KMS-11 (cell line): ENCODE data around the gene CCNI2.

Experiments
- H2AFZ ChIP-seq: fragments of 200-600 bp; sonication (generic); 2 replicates; pipeline ENCODE4 v1.6.1; 2016; ENCODE audit warnings: antibody characterized with exemption, mixed run types, low read depth
- H3K27ac ChIP-seq: fragments of 200-600 bp; sonication (generic); 2 replicates; pipeline ENCODE4 v1.6.1; 2016; ENCODE audit warnings: mild to moderate bottlenecking, mixed run types
- H3K27me3 ChIP-seq: fragments of 200-600 bp; sonication (generic); 2 replicates; pipeline ENCODE4 v1.6.1; 2017; ENCODE audit warnings: mild to moderate bottlenecking, low read depth, mixed run types, moderate library complexity; ENCODE audit not compliant: insufficient read depth
- H3K36me3 ChIP-seq: fragments of 200-600 bp; sonication (generic); 2 replicates; pipeline ENCODE4 v1.6.1; 2017; ENCODE audit warnings: mild to moderate bottlenecking, mixed run types; ENCODE audit not compliant: insufficient read depth
- H3K4me1 ChIP-seq: fragments of 200-600 bp; sonication (generic); 2 replicates; pipeline ENCODE4 v1.6.1; 2016; ENCODE audit warnings: mild to moderate bottlenecking, low read depth, mixed run types; ENCODE audit not compliant: poor library complexity, severe bottlenecking
- H3K4me2 ChIP-seq: fragments of 200-600 bp; sonication (generic); 2 replicates; pipeline ENCODE4 v1.7.0; 2016; ENCODE audit warnings: mild to moderate bottlenecking, mixed run types
- H3K4me3 ChIP-seq: fragments of 200-600 bp; sonication (generic); IDR thresholded peaks from 2 replicates; pipeline ENCODE4 v1.6.1; 2017; ENCODE audit warnings: low read depth, low read length, mixed read lengths; ENCODE audit not compliant: insufficient read depth
- H3K79me2 ChIP-seq: fragments of 200-600 bp; sonication (generic); 2 replicates; pipeline ENCODE4 v1.6.1; 2016; ENCODE audit warnings: low read depth, mixed run types; ENCODE audit not compliant: insufficient read depth
- H3K9ac ChIP-seq: fragments of 200-600 bp; sonication (generic); 2 replicates; pipeline ENCODE4 v1.6.1; 2016; ENCODE audit warnings: mild to moderate bottlenecking, mixed run types
- H4K20me1 ChIP-seq: fragments of 200-600 bp; sonication (generic); 2 replicates; pipeline ENCODE4 v1.6.1; 2016; ENCODE audit warnings: mild to moderate bottlenecking, mixed run types; ENCODE audit not compliant: insufficient read depth
- TF ChIP-seq, protein P1 (sequence below): fragments of 200-600 bp; sonication (generic); conservative IDR thresholded peaks from 2 replicates; pipeline ENCODE4 v1.6.1; 2017; ENCODE audit warnings: low read depth, mild to moderate bottlenecking, antibody characterized with exemption, low read length, moderate library complexity, mixed read lengths

The CCNI2 gene

GRCh38 chr5:132781029-132781428, 33.8 kb downstream of the CCNI2 start:
- Histone ChIP-seq H3K36me3 (no peaks in the 10 kb centered on the region), H3K27me3 (no peaks in the 10 kb centered on the region), H3K4me3 (no peak overlapping the region), H3K9ac (no peak overlapping the region), H3K4me1 (peaks cover 70% of the 10 kb centered on the region), H3K79me2 (no peaks in the 10 kb centered on the region), H3K4me2 (0 out of 2 replicates have a peak overlapping the region, but pooled peaks have one; percentile 43), H4K20me1 (no peaks in the 10 kb centered on the region), H2AFZ (no peak overlapping the region), H3K27ac (no peak overlapping the region)
- TF ChIP-seq, protein P1, sequence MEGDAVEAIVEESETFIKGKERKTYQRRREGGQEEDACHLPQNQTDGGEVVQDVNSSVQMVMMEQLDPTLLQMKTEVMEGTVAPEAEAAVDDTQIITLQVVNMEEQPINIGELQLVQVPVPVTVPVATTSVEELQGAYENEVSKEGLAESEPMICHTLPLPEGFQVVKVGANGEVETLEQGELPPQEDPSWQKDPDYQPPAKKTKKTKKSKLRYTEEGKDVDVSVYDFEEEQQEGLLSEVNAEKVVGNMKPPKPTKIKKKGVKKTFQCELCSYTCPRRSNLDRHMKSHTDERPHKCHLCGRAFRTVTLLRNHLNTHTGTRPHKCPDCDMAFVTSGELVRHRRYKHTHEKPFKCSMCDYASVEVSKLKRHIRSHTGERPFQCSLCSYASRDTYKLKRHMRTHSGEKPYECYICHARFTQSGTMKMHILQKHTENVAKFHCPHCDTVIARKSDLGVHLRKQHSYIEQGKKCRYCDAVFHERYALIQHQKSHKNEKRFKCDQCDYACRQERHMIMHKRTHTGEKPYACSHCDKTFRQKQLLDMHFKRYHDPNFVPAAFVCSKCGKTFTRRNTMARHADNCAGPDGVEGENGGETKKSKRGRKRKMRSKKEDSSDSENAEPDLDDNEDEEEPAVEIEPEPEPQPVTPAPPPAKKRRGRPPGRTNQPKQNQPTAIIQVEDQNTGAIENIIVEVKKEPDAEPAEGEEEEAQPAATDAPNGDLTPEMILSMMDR = no peak

DNA sequence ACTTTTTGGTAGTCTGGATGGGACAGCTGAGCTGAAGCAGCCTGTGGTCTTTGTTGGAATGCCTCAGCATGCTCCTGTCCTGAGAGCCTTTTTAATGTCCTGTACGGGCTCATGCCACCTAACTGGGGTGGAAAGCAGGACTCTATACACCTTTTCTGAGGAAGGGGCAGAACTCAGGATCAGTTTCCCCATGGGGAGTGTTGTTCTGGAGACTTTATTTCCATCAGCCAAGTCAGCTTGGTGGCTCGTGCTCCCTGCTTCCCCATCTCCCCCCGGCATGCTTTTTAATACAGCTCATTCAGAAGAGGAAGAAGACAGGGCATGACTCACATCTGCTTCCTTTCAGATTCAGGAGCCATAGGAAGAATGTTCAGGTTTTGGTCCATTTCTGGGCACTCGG, 34.9 kb downstream of the CCNI2 start:
- Histone ChIP-seq H3K4me1 (peaks cover 65% of the 10 kb centered on the region), H4K20me1 (no peaks in the 10 kb centered on the region), H3K9ac (no peak overlapping the region), H3K36me3 (no peaks in the 10 kb centered on the region), H3K27ac (no peak overlapping the region), H3K4me3 (no peak overlapping the region), H2AFZ (no peak overlapping the region), H3K4me2 (no peak overlapping the region), H3K27me3 (no peaks in the 10 kb centered on the region), H3K79me2 (no peaks in the 10 kb centered on the region)
- TF ChIP-seq, protein P1 = no peak

- Histone ChIP-seq H4K20me1 (no peaks in the 10 kb centered on the region), H2AFZ (peak overlapping the region; percentile 87), H3K4me1 (peaks cover 42% of the 10 kb centered on the region), H3K4me2 (peak overlapping the region; percentile 54), H3K9ac (peak overlapping the region; percentile 53; the same call in 1 of the 2 replicates), H3K36me3 (no peaks in the 10 kb centered on the region), H3K79me2 (no peaks in the 10 kb centered on the region), H3K27me3 (no peaks in the 10 kb centered on the region), H3K4me3 (no peak overlapping the region), H3K27ac (peak overlapping the region; percentile 67)
- TF ChIP-seq, protein P1 = no peak
These were observed 38.1 kb downstream of the CCNI2 start for GRCh38 chr5:132785365-132785764.

- Histone ChIP-seq H2AFZ (peak overlapping the region; percentile 87), H3K9ac (peak overlapping the region; percentile 53; the same call in 1 of the 2 replicates), H3K79me2 (no peaks in the 10 kb centered on the region), H3K27ac (peak overlapping the region; percentile 67), H4K20me1 (no peaks in the 10 kb centered on the region), H3K4me3 (no peak overlapping the region), H3K36me3 (no peaks in the 10 kb centered on the region), H3K27me3 (no peaks in the 10 kb centered on the region), H3K4me1 (peaks cover 37% of the 10 kb centered on the region), H3K4me2 (peak overlapping the region; percentile 54)
- TF ChIP-seq, protein P1 = no peak
These were observed 38.6 kb downstream of the CCNI2 start for GRCh38 chr5:132785864-132786263.

GRCh38 chr5:132787076-132787475, 39.9 kb downstream of the CCNI2 start:
- H3K9ac ChIP-seq = no peak overlapping the region

More at GRCh38 chr5:132787076-132787475, 39.9 kb downstream of the CCNI2 start:
- TF ChIP-seq, protein P1 = no peak
- no peak overlapping the region for H3K27ac ChIP-seq
- H3K4me1 ChIP-seq = peaks cover 30% of the 10 kb centered on the region
- no peaks in the 10 kb centered on the region for H3K79me2 ChIP-seq
- H4K20me1 ChIP-seq = no peaks in the 10 kb centered on the region
- no peak overlapping the region for H3K4me3 ChIP-seq
- no peaks in the 10 kb centered on the region for H3K27me3 ChIP-seq
- H3K36me3 ChIP-seq = no peaks in the 10 kb centered on the region
- H2AFZ ChIP-seq = no peak overlapping the region
- no peak overlapping the region for H3K4me2 ChIP-seq
